GM18861 (cell line): ENCODE results near the gene HOXB7.

Experiments used
- ATAC-seq: cut with Tn5 transposase; IDR thresholded peaks from one replicate; pipeline ENCODE4 v1.9.1; 2021; ENCODE audit not compliant: unreplicated experiment

The HOXB7 gene

GRCh38 chr17:48636177-48637018 is 25.6 kb upstream of the HOXB7 start:
- ATAC-seq: no peak

DNA sequence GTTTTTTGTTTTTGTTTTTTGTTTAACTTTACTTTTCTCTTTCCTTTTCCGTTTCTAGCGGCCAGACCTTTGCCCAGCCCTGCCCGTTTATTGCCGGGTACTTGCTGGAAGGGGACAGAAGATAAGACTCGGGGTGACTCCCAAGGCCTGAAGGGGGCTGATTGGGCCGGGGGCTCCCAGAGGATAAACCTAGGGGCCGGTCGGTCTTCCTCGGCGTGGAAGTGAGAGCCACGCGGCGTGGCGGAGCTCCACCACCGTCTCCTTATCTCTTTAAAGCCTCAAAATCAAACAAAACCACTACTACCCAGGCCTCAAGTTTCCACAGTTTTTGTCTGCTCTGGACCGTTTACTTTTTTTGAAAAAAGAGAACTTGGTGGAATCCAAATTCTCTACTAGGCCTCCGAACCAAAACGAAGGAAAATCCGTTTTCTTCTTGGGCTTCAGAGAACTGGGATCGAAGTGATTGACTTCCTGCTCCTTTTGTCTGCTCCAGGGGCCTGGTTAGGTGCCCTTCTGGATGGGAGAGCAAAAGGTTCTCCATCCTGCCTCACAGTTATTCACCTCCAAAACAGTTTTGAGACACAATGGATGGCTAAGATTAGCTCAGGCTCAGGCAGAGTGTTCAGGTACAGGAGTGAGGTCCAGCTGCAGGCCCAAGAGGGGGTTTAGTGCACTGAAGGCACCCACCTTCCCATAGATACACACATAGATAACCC is 23.8 kb upstream of the HOXB7 start:
- ATAC-seq: no peak

GRCh38 chr17:48633266-48633677 is 22.5 kb upstream of the HOXB7 start:
- ATAC-seq: no peak

- ATAC-seq: no peak
Observed at GRCh38 chr17:48632579-48633265, 21.9 kb upstream of the HOXB7 start.

DNA sequence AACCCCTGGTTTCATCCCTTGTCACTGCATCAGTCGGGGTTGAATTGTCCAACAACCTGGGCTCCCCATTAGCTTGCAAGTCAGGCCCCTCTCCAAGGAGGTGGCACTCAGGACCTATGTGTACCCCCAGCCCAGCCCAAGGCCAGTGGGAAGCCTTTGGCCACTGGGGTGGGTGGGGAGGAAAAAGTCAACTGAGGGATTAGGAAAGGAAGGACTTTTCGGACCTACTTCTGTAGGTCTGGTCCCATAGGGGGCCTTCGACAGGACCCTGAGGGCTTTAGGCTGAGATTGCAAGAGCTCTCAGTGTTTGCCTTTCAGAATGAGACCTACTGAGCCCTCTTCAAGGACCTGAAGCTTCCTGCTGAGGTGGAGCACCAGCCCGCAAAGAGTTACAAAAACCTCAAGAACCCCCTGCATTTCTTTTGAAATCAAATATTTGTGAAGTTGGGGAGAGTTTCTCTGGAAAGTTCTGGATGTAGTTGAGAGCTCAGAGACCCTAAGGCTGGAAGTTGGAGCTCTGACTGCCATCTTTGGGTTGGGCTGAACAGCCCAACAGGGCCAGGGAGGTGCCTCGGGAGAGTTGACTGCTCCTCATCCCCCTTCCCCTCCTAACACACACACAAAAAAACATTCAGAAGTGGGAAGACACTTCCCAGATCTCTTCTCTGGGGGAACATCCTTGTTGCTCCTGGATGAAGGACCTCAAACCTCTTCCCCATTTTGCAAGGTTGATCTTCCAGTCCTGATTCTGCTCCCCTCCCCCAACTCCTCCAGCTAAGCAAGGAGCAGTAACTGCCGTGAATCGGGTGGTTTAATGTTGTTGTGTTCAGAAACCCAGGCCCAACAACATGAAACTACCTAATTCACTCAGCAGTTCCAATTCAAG is 21.1 kb upstream of the HOXB7 start:
- no peak for ATAC-seq

DNA sequence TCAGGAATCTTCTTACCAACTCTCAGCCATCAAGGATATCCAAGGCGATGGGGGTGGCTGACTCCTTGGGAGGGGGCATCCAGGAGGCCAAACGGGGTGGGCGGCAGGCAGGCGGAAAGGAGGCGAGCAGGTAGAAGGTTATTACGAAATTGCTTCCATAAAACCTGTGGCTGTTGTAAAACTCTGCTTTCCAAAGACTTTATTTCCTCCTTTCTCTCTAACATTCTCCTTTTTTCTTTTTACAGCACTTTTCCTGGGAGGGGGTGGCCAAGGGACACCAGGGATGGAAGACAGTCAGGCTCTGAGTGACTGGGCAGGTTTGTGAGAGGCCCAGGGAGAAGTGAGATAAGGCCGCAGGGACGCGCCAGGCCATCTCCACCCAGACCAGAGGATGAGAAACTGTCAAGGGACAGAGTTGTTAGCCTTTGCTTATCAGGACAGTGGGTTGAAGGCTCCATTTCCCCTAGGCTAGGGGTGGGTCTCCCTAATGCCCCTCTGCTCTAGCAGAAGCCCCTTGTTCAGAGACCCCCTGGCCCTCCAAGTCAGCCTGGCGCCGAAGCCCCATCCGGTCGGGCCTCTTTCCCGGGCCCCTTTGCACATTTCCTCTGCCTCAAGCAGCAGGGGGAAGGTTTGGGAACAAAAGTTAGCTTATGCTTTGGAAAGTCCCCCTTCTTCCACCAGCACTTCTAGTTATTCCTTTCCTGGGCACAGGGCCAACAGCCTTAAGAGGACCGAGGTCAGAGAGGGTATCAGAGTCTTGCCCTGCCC is 20.3 kb upstream of the HOXB7 start:
- ATAC-seq: no peak

DNA sequence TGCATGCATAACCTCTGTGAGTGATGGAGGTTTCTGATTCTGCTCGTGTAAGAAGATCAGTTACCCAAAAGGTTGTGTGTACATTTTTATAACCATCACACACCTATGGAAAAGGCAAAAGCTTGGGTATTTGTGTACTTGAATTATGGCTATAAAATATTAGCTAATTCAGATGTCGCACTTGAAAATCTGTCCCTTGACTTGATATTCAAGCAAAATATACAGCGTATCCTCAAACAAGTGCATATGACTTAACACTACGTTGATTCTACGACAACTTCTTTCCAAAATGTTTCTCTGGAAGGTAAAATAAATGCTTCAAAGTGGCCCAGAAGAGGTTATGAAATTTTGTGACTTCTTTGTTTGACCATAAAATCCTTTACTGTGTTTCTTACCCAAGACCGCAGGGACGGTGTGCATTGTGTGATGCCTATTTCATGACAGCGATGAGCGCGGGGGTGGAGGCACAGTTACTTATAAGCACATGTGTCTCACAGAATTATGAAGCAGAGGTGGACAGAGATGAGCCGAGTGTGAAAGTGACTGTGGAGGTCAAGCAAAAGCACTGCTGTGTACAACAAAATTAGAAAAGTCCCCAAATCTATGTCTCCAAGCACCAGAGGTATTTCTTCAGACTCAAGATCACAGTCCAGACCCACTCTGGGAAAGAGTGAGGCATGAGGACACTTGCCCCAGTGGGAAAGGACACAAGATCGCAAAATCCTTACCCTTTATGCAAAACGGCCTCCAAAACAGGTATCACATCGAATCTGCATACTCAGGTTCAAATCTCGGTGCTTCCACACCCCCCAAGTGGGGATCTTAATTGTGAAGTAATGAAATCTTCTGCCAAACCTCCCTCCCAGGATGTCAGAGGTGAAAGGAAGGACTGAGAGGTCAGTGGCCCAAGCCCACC is 19.4 kb upstream of the HOXB7 start:
- no peak for ATAC-seq

GRCh38 chr17:48629411-48629759 is 18.6 kb upstream of the HOXB7 start:
- no peak for ATAC-seq

GRCh38 chr17:48628649-48629410 is 18.0 kb upstream of the HOXB7 start:
- ATAC-seq: no peak

GRCh38 chr17:48627623-48628521 is 17.1 kb upstream of the HOXB7 start:
- no peak for ATAC-seq

DNA sequence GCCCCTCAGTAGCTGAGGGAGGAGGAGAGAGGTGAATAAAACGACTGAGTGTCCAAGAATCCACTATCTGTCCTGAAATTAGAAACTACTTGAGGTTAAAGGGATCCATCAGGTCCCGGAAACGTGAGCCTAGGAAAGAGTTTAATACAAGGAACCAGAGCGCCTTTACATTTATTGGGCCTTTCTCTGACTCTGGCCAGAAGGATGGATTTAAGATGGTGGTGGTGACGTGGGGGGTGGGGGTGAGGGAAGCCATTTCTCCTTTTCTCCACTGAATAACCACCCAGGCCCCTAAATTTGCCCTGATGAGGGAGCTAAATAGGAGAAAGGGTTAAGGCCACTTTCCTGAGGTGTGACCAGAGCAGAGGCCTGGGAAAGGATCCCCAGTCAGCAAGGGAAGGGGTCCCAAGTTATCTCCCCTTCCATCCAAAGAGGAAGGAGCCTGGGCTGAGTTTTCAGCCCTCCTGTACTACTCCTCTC is 16.3 kb upstream of the HOXB7 start:
- ATAC-seq: no peak

DNA sequence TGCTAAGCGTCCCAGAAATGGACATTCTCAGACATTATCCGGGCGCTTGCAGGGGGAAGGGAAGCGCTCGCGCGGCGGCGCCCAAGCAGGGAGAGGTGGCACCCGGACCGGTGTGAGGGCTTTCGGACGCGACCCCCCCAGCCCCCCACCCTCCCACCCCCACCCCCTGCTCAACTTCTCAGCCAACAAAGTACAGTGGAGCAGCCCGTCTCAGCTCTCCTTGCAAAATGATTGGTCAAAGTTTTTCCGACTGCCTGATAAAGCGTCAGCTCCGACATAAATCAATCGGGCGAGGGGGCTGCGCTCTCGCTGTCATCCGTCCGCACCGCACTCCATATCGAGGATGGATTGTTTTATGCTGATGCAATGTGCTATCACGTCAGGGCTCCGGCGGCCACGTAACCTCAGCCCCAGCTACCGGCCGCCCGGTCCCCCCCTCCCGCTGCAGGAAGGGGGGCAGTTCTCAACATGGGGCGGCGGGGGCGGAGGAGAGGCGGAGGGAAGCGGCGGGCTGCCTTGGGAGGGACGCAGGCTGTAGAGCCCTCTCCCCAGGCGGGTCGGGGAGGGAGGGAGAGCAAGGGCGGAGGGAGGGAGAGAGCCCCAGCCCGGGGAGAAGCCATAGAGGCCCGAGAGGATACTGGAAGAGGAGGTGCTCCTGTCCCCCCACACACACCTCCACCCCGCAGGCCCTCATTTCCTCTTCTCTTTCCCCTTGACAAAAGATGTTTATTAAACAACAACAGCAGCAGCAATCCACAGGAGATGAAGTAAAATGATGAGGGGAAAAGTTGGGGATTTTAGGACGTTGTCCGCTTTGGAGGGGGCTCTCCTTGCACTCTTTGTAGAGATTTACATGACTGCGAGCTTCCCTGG is 15.7 kb upstream of the HOXB7 start, which contains the start of gene HOXB9:
Gene HOXB9, minus strand, starts transcription at position 114 of the 873 bp plus-strand sequence. Its CDS starts 89 bp downstream, at position 25.
- no peak for ATAC-seq

DNA sequence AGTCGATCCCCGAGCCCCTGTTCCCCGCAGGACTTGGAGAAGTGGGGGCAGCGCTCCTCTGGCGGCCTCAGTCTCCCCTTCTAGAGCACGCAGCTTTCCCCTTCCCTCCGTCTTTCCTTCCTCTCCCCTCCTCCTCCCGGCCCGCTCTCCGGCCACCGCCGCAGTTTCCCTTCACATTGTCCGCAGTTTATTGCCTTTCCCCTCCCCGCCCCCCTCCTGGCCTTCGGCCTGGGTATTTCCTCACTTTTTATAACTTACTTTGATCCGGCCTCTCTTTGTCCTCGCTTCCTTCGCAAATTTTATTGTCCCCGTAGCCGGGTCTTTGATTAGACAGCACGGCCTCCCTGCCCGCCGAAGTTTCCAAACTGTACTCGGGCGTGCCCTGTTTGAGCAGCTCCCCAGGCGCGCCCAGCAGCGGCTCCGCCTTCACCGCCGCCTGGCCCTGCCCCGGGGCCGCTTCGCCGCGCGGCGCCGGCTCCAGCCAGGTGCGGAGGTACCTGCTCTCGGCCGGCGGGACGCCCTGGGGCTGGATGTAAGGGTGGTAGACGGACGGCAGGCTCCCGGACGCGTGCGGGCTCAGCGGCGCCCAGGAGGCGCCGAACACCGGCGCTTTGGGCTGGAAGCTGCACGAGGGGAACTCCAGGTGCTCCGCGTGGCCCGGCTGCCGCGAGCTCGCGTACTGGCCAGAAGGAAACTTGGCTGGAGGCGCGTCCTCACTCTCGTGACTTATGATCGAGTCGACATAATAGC is 14.9 kb upstream of the HOXB7 start:
- no peak for ATAC-seq

DNA sequence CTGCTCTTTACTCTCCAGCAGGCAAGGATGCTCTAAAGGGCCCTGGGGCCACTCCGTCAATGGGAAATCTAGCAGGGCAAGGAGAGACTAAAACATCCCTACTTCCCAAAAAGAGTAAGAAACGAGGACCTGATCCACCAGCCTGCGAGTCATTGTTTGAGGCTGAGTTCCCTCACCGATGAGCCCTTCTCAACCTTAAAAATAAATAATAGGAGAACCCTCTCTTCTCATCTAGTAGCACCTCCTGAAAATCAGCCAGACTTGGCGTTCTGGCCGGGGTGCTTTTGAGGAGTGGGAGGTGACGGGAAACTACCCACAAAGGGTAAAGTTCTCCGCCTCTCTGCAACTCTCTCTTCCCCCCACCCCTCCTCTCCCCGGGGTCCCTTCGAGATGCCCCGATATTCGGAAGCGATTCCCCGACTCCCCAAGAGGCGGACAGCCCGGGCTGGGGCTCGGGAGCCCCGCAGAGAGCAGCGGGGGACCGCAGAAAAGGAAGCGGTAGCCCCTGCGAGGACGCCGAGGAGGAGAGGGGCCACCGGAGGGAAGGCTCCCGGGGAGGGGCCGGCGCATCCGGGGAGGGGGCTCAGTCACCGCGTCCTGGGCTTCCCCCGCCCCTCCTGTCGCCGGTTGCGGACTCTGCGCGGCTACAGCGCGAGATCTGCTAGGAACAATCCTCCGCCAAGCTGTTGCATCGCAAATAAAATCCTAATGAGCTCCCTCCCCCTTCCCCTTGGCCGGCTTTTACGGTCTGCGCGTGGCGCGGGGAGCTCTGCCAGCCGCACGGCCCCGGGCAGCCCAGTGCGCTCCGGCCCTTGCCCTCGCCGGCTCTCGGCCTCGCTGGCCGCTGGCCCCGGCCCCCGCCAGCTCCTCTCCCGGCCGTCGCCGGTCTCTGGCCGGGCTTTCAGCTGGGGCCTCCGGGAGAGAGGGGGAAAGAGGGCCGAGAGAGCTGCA is 14.0 kb upstream of the HOXB7 start:
- ATAC-seq: no peak
